ENCODE measurements around the gene PLCG1.

Gene PLCG1

GRCh38 chr20:41181567-41181966 lies 44.2 kb downstream of the PLCG1 start:
- no peak overlapping the region for H3K4me3 ChIP-seq (ENCODE audit: low read length)

GRCh38 chr20:41182296-41183212 lies 45.2 kb downstream of the PLCG1 start:
- no peaks in the 10 kb centered on the region for H3K27me3 ChIP-seq (ENCODE audit: control insufficient read depth, insufficient read depth, low read length)
- H3K9me3 ChIP-seq (ENCODE audit: control insufficient read depth, low read length), result no peaks in the 10 kb centered on the region
- H3K36me3 ChIP-seq (ENCODE audit: control insufficient read depth, insufficient read depth, low read length), result no peaks in the 10 kb centered on the region
- no peak overlapping the region for H3K4me3 ChIP-seq (ENCODE audit: low read length)
- no peak overlapping the region for H3K9ac ChIP-seq (ENCODE audit: low read length)
- no peaks in the 10 kb centered on the region for H3K4me1 ChIP-seq (ENCODE audit: control insufficient read depth, insufficient read depth, low read length)

More at GRCh38 chr20:41181567-41181966, 44.2 kb downstream of the PLCG1 start:
- Histone ChIP-seq H3K9me3 (ENCODE audit: control insufficient read depth, low read length) (no peaks in the 10 kb centered on the region), H3K9ac (ENCODE audit: low read length) (no peak overlapping the region), H3K4me1 (ENCODE audit: control insufficient read depth, insufficient read depth, low read length) (no peaks in the 10 kb centered on the region), H3K36me3 (ENCODE audit: control insufficient read depth, insufficient read depth, low read length) (no peaks in the 10 kb centered on the region), H3K27me3 (ENCODE audit: control insufficient read depth, insufficient read depth, low read length) (no peaks in the 10 kb centered on the region)

GRCh38 chr20:41183391-41183790 lies 46.0 kb downstream of the PLCG1 start:
- H3K36me3 ChIP-seq (ENCODE audit: control insufficient read depth, insufficient read depth, low read length), result no peaks in the 10 kb centered on the region
- no peak overlapping the region for H3K9ac ChIP-seq (ENCODE audit: low read length)
- no peaks in the 10 kb centered on the region for H3K27me3 ChIP-seq (ENCODE audit: control insufficient read depth, insufficient read depth, low read length)
- no peaks in the 10 kb centered on the region for H3K9me3 ChIP-seq (ENCODE audit: control insufficient read depth, low read length)
- no peaks in the 10 kb centered on the region for H3K4me1 ChIP-seq (ENCODE audit: control insufficient read depth, insufficient read depth, low read length)
- no peak overlapping the region for H3K4me3 ChIP-seq (ENCODE audit: low read length)

GRCh38 chr20:41183831-41184230 lies 46.5 kb downstream of the PLCG1 start:
- H3K9me3 ChIP-seq (ENCODE audit: control insufficient read depth, low read length), result no peaks in the 10 kb centered on the region
- H3K27me3 ChIP-seq (ENCODE audit: control insufficient read depth, insufficient read depth, low read length), result no peaks in the 10 kb centered on the region
- H3K4me1 ChIP-seq (ENCODE audit: control insufficient read depth, insufficient read depth, low read length), result no peaks in the 10 kb centered on the region
- no peaks in the 10 kb centered on the region for H3K36me3 ChIP-seq (ENCODE audit: control insufficient read depth, insufficient read depth, low read length)
- H3K4me3 ChIP-seq (ENCODE audit: low read length), result no peak overlapping the region
- no peak overlapping the region for H3K9ac ChIP-seq (ENCODE audit: low read length)

GRCh38 chr20:41185013-41185757 lies 47.8 kb downstream of the PLCG1 start:
- Histone ChIP-seq H3K4me3 (ENCODE audit: low read length) (no peak overlapping the region), H3K27me3 (ENCODE audit: control insufficient read depth, insufficient read depth, low read length) (no peaks in the 10 kb centered on the region), H3K9me3 (ENCODE audit: control insufficient read depth, low read length) (no peaks in the 10 kb centered on the region), H3K4me1 (ENCODE audit: control insufficient read depth, insufficient read depth, low read length) (no peaks in the 10 kb centered on the region), H3K36me3 (ENCODE audit: control insufficient read depth, insufficient read depth, low read length) (no peaks in the 10 kb centered on the region), H3K9ac (ENCODE audit: low read length) (no peak overlapping the region)

DNA sequence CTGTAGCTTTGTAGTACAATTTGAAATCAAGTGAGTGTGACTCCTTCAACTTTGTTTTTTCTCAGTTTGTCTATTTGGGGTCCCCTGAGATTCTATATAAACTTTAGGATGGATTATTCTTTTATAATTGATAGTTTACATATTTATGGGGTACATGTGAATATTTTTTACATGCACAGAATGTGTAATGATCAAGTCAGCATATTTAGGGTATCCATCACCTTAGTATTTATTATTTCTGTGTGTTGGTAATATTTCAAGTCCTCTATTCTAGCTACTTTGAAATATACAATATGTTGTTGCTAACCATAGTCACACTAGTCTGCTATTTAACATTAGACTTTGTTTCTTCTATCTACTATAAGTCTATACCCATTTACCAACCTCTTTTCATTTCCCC lies 50.3 kb downstream of the PLCG1 start:
- H3K4me1 ChIP-seq (ENCODE audit: control insufficient read depth, insufficient read depth, low read length), result no peaks in the 10 kb centered on the region
- H3K9ac ChIP-seq (ENCODE audit: low read length), result no peak overlapping the region
- H3K9me3 ChIP-seq (ENCODE audit: control insufficient read depth, low read length), result no peaks in the 10 kb centered on the region
- H3K4me3 ChIP-seq (ENCODE audit: low read length), result no peak overlapping the region
- no peaks in the 10 kb centered on the region for H3K27me3 ChIP-seq (ENCODE audit: control insufficient read depth, insufficient read depth, low read length)
- no peaks in the 10 kb centered on the region for H3K36me3 ChIP-seq (ENCODE audit: control insufficient read depth, insufficient read depth, low read length)

DNA sequence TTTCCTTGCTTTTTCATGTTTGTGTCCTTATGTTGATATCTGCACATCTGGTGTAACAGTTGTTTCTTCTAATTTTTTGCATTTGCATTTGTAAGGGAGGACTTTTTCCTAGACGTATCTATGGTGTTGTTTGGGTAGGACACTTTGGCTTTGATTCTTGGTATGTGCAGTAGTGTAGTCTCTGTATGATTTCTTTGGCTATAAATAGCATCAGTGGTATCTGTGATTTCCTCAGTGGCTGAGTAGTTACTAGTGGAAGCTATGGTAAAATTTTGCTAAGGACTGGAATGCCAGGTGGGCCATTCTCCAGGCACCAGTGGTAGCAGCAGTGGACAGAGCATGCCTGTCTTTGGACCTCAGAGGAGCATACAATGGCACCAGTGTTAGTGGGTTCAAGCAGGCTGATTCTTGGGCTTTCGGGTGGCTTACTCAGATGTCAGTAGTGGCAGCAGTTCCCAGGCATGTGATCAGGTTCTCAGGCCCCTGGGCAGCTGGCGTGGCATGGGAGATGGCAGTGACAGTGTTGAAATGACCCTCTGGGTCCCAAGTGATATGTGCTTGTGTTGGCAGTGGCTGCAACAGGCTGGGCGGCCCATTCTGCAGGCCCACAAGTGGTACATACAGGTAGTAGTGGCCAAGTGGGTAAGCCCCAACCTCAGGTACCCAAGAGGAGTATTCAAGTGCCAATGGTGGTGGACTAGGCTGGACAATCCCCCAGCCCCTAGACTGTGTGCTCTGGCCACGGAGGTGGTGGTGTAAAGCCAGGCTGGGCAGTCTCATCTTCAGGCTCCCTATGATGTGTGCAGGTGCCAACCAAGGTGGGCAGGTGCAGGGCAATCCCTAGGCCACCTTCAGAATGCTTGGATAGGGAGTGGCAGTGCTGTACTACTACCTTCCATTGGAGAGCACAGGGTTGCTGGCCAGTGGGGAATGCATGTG lies 54.5 kb downstream of the PLCG1 start:
- no peak overlapping the region for H3K9ac ChIP-seq (ENCODE audit: low read length)
- no peak overlapping the region for H3K4me3 ChIP-seq (ENCODE audit: low read length)
- H3K27me3 ChIP-seq (ENCODE audit: control insufficient read depth, insufficient read depth, low read length), result no peaks in the 10 kb centered on the region
- no peaks in the 10 kb centered on the region for H3K9me3 ChIP-seq (ENCODE audit: control insufficient read depth, low read length)
- H3K36me3 ChIP-seq (ENCODE audit: control insufficient read depth, insufficient read depth, low read length), result no peaks in the 10 kb centered on the region
- H3K4me1 ChIP-seq (ENCODE audit: control insufficient read depth, insufficient read depth, low read length), result no peaks in the 10 kb centered on the region

- H3K27me3 ChIP-seq (ENCODE audit: control insufficient read depth, insufficient read depth, low read length), result no peaks in the 10 kb centered on the region
- H3K4me1 ChIP-seq (ENCODE audit: control insufficient read depth, insufficient read depth, low read length), result no peaks in the 10 kb centered on the region
- no peaks in the 10 kb centered on the region for H3K9me3 ChIP-seq (ENCODE audit: control insufficient read depth, low read length)
- H3K36me3 ChIP-seq (ENCODE audit: control insufficient read depth, insufficient read depth, low read length), result no peaks in the 10 kb centered on the region
- H3K9ac ChIP-seq (ENCODE audit: low read length), result no peak overlapping the region
- H3K4me3 ChIP-seq (ENCODE audit: low read length), result no peak overlapping the region
Observed at GRCh38 chr20:41192575-41192974, 55.2 kb downstream of the PLCG1 start.

GRCh38 chr20:41196653-41197225 lies 59.4 kb downstream of the PLCG1 start:
- no peak overlapping the region for H3K9ac ChIP-seq (ENCODE audit: low read length)
- no peaks in the 10 kb centered on the region for H3K36me3 ChIP-seq (ENCODE audit: control insufficient read depth, insufficient read depth, low read length)
- H3K9me3 ChIP-seq (ENCODE audit: control insufficient read depth, low read length), result no peaks in the 10 kb centered on the region
- H3K4me3 ChIP-seq (ENCODE audit: low read length), result no peak overlapping the region
- no peaks in the 10 kb centered on the region for H3K4me1 ChIP-seq (ENCODE audit: control insufficient read depth, insufficient read depth, low read length)
- no peaks in the 10 kb centered on the region for H3K27me3 ChIP-seq (ENCODE audit: control insufficient read depth, insufficient read depth, low read length)

- Histone ChIP-seq H3K9ac (ENCODE audit: low read length) (no peak overlapping the region), H3K4me3 (ENCODE audit: low read length) (no peak overlapping the region), H3K4me1 (ENCODE audit: control insufficient read depth, insufficient read depth, low read length) (no peaks in the 10 kb centered on the region), H3K36me3 (ENCODE audit: control insufficient read depth, insufficient read depth, low read length) (no peaks in the 10 kb centered on the region), H3K27me3 (ENCODE audit: control insufficient read depth, insufficient read depth, low read length) (no peaks in the 10 kb centered on the region), H3K9me3 (ENCODE audit: control insufficient read depth, low read length) (no peaks in the 10 kb centered on the region)
Observed at GRCh38 chr20:41198443-41198842, 61.1 kb downstream of the PLCG1 start.

DNA sequence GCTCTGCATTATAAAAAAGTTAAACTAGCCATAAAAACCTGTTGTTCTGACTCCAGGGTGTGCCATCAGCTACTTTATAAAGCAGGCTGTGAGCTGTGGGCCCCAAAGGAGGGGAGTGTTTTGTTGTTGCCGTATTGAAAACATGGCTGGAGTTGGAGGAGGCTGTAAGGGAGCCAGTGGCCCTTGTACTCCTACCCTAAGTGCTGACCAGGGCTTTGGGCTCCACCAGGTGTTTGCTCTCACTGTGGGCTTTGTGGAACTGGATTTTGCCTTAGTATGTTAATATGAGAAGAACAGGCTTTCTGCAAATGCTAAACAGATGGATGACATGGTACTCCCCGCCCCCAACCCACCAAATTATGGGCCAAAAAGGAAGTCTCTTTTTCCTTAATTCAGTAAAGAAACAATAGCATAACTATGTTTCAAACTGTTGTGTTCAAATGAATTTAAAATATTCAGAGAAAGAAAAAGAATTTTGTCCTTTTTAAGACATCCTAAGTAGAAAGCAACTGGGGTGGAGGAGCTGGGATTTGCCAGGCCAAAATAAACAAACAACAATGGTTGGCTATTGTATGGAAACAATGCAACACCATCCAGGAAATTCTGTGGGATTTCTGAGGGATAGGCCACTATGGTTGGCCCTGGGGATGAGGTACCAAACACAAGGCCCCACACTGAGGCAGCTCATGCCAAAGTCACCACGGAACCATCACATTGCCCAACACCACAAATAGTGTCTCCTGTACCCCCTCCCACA lies 63.3 kb downstream of the PLCG1 start:
- no peaks in the 10 kb centered on the region for H3K9me3 ChIP-seq (ENCODE audit: control insufficient read depth, low read length)
- H3K27me3 ChIP-seq (ENCODE audit: control insufficient read depth, insufficient read depth, low read length), result no peaks in the 10 kb centered on the region
- H3K4me1 ChIP-seq (ENCODE audit: control insufficient read depth, insufficient read depth, low read length), result no peaks in the 10 kb centered on the region
- H3K9ac ChIP-seq (ENCODE audit: low read length), result no peak overlapping the region
- no peak overlapping the region for H3K4me3 ChIP-seq (ENCODE audit: low read length)
- no peaks in the 10 kb centered on the region for H3K36me3 ChIP-seq (ENCODE audit: control insufficient read depth, insufficient read depth, low read length)

Measured in mucosa of stomach (tissue), 1 donor.